GM19043 (cell line): ENCODE results near the gene PKP1.

Source experiments
- ATAC-seq: cut with Tn5 transposase; IDR thresholded peaks from one replicate; pipeline ENCODE4 v1.9.1; 2021; ENCODE audit warnings: low read depth; ENCODE audit not compliant: unreplicated experiment

Gene PKP1

GRCh38 chr1:201324821-201325677 is 41.7 kb downstream of the PKP1 start:
- ATAC-seq = no peak

GRCh38 chr1:201325678-201326060 is 42.4 kb downstream of the PKP1 start:
- no peak for ATAC-seq

GRCh38 chr1:201326710-201327109 is 43.4 kb downstream of the PKP1 start:
- no peak for ATAC-seq

- ATAC-seq = no peak
Observed at GRCh38 chr1:201327687-201328240, 44.5 kb downstream of the PKP1 start.

GRCh38 chr1:201328576-201328975 is 45.3 kb downstream of the PKP1 start:
- no peak for ATAC-seq

- no peak for ATAC-seq
Observed at GRCh38 chr1:201329286-201329685, 46.0 kb downstream of the PKP1 start.

GRCh38 chr1:201329801-201330200 is 46.5 kb downstream of the PKP1 start:
- ATAC-seq = no peak

- no peak for ATAC-seq
Observed at GRCh38 chr1:201330541-201330940, 47.2 kb downstream of the PKP1 start.

- ATAC-seq = no peak
Observed at GRCh38 chr1:201331166-201331565, 47.9 kb downstream of the PKP1 start.

- no peak for ATAC-seq
Observed at GRCh38 chr1:201332021-201332420, 48.7 kb downstream of the PKP1 start.

GRCh38 chr1:201332616-201333335 is 49.5 kb downstream of the PKP1 start:
- no peak for ATAC-seq

- ATAC-seq = no peak
Observed at GRCh38 chr1:201334325-201335173, 51.2 kb downstream of the PKP1 start.

GRCh38 chr1:201335174-201335870 is 52.0 kb downstream of the PKP1 start:
- no peak for ATAC-seq

GRCh38 chr1:201335901-201336300 is 52.6 kb downstream of the PKP1 start:
- no peak for ATAC-seq

- no peak for ATAC-seq
Observed at GRCh38 chr1:201336711-201337450, 53.6 kb downstream of the PKP1 start.

GRCh38 chr1:201341377-201341776 is 58.1 kb downstream of the PKP1 start:
- ATAC-seq = no peak

- ATAC-seq = no peak
Observed at GRCh38 chr1:201344206-201345080, 61.1 kb downstream of the PKP1 start.

- no peak for ATAC-seq
Observed at GRCh38 chr1:201345081-201345355, 61.7 kb downstream of the PKP1 start.
